Fibroblast of gingiva (primary cell): Measurements from ENCODE around the gene FAM222A.

Experiments
- DNase-seq: peaks from one replicate; pipeline ENCODE4 v3.0.0-alpha.2; 2011; ENCODE audit warnings: low read depth

Gene FAM222A

GRCh38 chr12:109759595-109759994, 46.0 kb downstream of the FAM222A start:
- DNase-seq = no peak

- DNase-seq = no peak
Measured at GRCh38 chr12:109760031-109760929, 46.7 kb downstream of the FAM222A start.

DNA sequence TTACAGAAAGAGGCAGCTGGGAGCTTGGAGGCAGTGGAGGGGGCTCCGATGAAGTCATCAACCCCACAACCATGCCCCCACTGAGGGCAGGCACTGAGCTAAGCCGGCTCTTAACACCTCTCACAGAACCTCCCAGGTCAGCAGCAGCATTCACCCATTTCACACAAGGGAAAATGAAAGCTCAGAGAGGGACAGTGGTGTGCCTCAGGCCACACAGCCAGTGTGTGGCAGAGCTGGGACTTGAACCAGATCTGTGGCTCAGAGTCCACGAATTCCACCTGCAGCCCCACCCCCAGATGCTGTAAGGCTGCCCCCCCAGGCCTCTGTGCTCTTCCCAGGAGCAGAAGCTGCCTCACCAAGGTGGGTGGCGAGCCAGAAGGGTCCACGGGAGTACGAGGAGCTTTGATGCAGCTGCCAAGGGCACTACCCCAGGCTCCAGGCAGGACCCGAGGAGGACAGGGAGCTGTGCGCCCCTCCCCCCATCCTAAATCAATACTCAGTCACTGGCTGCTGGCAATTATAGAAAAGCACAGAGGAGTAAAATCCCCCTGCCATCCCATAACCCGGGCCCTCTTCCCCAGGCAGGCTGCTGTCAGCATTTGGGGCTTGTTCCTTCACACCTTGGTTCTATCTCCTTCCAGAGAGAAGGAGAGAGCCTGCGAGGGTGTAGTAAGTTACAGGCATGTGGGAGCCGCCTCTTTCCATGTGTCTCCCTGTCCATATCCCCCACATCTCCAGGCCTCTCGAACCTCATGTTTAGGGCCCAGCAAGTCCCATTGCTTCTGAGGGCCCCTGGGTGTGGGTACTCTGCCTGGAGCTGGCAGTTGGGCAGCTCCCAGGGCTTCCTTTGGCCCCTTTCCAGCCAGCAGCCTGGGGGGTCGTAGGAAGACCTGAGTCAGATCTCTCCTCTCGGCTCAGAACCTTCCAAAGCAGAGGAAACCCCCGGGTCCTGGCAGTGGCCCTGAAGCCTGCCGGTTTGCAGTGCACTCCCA, 47.6 kb downstream of the FAM222A start:
- no peak for DNase-seq

DNA sequence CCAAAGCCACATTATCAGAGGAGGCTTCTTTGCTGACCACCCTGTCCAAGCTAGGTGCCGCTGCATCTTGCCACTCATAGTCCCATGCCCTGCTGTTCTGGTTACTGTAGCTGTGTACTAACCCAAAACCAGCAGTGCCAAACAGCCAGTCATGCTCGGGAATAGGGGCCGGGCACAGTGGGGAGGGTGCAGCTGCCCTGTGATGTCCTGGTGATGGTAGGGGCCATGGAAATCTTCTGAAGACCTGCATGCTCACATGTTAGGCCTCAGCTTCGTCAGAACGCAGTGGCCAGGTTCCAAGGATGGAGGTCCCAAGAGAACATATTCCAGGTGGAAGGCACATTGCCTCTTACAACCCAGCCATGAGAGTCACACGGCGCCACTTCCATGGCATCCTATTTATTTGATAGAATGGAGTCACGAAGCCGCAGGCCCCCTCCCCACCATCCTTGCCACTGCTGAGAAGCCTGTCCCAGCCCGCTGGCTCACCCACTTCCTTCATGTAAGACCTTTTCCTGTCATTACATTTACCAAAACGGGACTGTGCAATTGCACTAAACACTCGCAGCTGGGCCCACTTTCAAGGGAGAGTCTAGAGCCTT, 48.5 kb downstream of the FAM222A start:
- no peak for DNase-seq

DNA sequence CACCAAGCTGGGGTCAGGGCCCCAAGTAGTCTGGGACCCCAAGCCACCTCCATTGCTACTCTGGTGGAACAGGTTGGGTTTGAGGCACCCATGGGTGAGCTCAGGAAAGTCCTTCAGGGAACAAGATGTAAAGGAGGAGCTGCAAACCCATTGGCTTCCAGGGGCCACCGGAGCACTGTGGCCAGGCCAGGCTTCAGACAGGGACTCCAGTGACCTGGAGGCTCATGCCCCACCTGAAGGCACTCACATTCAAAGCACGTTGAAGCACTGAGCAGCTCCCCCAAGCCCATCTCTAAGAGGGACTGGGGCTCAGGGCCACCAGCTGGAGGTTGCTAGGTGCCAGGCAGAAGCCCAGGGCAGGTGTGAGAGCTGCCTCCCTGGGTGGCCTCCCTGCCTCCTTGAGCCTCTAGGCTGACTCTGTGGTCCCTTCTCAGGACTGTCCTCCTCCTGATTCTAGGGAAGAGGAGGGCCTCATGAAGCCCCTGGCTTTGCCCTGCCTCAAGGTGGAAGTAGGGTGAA, 49.1 kb downstream of the FAM222A start:
- DNase-seq = no peak

DNA sequence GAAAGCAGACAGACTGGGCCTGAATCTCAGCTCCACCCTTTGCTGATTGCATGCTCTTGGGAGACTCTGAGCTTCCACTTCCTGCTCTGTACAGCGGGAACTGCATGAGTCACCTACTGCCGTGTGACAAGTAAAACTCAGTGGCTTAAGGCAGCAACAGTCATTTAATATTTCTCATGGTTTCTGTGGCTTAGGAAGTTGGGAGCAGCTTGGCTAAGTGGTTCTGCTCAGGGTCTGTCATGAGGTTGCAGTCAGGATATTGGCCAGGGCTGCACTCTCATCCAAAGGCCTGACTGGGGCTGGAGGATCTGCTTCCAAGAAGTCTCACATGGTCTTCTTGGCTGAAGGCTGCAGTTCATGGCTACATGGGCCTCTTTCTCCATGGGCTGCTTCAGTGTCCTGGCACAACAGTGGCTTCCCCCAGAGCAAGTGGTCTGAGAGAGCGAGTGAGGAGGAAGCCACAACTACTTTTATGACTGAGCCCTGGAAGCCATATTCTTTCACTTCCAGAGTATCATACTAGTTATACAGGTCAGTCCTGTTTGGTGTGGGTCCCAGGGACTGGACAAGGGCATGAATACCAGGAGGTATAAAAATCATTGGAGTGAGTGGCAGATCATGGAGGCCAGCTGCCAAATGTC, 49.7 kb downstream of the FAM222A start:
- DNase-seq = peak; percentile 7

GRCh38 chr12:109764123-109764522, 50.5 kb downstream of the FAM222A start:
- no peak for DNase-seq

DNA sequence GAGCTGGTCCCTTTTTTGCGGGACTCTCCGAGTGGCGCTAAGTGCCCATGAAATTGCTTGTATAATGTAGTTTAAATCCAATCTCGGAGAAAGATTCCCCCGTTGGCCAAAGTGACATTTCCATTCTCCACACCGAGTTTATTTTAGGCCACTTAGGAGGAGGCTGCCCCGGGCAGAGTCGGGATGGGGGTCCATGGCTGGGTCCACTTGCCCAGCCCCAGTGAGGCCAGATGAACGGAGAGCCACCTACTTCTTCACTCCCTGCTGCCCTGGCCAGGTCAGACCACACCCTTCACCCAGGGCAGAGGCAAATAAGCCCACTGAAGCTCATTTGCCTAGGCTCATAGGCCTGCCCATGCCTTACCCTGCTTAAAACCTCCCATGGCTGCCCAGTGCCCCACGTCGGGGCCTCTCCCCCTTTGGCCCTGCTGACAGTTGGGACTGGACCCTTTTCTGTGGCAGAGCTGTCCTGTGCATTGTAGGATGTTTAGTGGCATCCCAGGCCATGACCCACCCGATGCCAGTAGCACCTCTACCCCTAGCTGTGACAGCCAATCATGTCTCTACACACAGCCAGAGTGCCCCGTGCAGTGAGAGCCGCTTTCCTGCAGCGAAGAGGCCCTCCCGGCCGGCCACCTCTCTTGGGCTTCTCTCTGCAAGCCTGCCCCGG, 51.3 kb downstream of the FAM222A start:
- no peak for DNase-seq

DNA sequence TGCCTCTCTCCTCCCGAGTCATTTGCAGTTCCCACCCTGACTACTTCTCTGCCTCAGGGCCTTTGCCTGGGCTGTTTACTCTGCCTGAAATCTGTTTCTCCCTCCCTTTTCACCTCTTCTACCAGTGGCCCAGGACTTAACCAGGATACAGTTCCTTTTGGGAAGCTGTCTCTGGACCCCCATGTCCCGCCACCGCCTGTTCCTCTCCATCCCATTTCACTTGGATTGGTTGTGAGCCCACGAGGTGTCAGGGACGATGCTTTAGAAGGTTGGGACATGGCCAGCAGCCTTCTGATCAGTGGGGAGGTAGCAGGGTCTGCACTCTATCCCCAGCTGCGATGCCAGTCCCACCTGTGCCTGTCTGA, 51.8 kb downstream of the FAM222A start:
- DNase-seq = no peak

DNA sequence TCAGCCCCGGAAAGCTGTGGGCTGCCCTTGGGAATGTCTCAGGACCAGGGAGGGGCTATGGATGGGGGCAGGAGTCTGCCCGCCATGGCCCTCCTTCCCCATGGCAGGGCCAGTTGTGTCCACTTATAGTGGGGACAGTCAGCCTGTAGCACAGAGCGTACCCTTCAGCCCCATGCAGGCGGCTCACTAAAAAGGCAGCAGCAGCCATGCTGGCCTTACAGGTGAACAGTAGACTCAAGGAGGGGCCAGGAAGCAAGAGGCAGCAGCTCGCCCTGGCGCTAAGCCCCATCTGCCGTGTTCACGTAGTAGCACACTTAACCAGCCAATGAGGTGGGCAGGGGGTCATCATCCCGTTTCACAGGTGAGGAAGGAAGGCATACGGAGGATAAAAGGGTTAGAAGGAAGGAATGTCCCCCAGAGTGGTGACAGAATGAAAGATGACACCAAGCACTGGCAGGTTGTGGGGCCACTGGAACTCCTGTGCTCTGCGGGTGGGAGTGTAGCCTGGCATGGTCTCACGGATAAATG, 52.7 kb downstream of the FAM222A start:
- no peak for DNase-seq

GRCh38 chr12:109767456-109767855, 53.8 kb downstream of the FAM222A start:
- DNase-seq = no peak

GRCh38 chr12:109767991-109768900, 54.6 kb downstream of the FAM222A start:
- DNase-seq = no peak

DNA sequence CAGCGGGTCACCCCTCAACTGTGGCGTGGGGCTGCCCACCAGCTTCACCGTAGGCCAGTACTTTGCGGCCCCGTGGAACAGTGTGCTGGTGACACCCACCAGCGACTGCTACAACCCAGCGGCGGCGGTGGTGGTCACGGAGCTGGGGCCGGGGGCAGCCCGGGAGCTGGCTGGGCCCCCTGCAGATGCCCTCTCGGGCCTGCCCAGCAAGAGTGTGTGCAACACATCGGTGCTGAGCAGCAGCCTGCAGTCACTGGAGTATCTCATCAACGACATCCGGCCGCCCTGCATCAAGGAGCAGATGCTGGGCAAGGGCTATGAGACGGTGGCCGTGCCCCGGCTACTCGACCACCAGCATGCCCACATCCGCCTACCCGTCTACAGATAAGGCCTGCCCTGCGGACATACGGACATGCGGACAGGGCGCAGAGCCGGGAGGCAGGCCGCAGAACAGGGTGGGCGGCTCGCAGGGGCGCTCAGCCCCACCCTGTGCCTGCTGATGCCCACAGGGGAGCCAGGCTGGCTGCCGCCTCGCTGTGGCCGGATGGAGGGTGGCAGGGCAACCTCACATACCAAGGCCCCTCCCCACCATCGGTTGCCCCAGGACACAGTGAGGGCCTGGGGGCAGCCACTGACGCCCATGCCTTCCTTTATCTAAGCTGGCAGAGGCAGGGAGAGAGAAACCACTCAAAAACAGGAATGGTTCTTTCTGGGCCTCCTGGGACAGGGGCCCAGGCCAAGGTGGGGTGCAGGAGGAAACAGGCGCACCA, 55.5 kb downstream of the FAM222A start:
- no peak for DNase-seq

GRCh38 chr12:109770104-109770860, 56.7 kb downstream of the FAM222A start:
- DNase-seq = no peak

- no peak for DNase-seq
Measured at GRCh38 chr12:109770861-109771670, 57.4 kb downstream of the FAM222A start.

GRCh38 chr12:109771746-109772621, 58.4 kb downstream of the FAM222A start:
- no peak for DNase-seq
